SK-N-SH treated with all-trans-retinoic acid at 6 μM for 48 hours (cell line): ENCODE results near the gene PRIMPOL.

Source experiments
- ATAC-seq: fragments of 200-7000 bp; cut with Tn5 transposase; 3 replicates; pipeline ENCODE4 v1.9.1; 2020; ENCODE audit warnings: mild to moderate bottlenecking, moderate library complexity
- ARNTL ChIP-seq: fragments of 450-650 bp; formaldehyde crosslinking; IDR thresholded peaks from 2 replicates; pipeline ENCODE4 v1.5.0; 2020; ENCODE audit warnings: low read depth, mild to moderate bottlenecking, moderate library complexity, borderline replicate concordance
- BACH2 ChIP-seq: fragments of 250-450 bp; sonication (Bioruptor Pico); IDR thresholded peaks from 2 replicates; pipeline ENCODE4 v1.9.0; 2021; ENCODE audit warnings: mild to moderate bottlenecking, borderline replicate concordance
- CSDC2 ChIP-seq: fragments of 250-450 bp; sonication (Bioruptor Pico); IDR thresholded peaks from 2 replicates; pipeline ENCODE4 v1.5.0; 2020; ENCODE audit warnings: mild to moderate bottlenecking, moderate library complexity
- CSRNP3 ChIP-seq: fragments of 250-450 bp; sonication (Bioruptor Pico); IDR thresholded peaks from 2 replicates; pipeline ENCODE4 v1.5.1; 2021; ENCODE audit warnings: mild to moderate bottlenecking, moderate library complexity
- ESRRG ChIP-seq: fragments of 250-450 bp; sonication (Bioruptor Pico); IDR thresholded peaks from 2 replicates; pipeline ENCODE4 v1.6.1; 2021; ENCODE audit warnings: mild to moderate bottlenecking
- GLIS3 ChIP-seq: fragments of 250-450 bp; sonication (Bioruptor Pico); IDR thresholded peaks from 2 replicates; pipeline ENCODE4 v1.5.0; 2020; ENCODE audit warnings: mild to moderate bottlenecking, moderate library complexity
- ISL1 ChIP-seq: fragments of 250-450 bp; sonication (Bioruptor Pico); IDR thresholded peaks from 2 replicates; pipeline ENCODE4 v2.1.2; 2022; ENCODE audit warnings: mild to moderate bottlenecking, moderate library complexity
- OSR1 ChIP-seq: fragments of 250-450 bp; sonication (Bioruptor Pico); IDR thresholded peaks from 2 replicates; pipeline ENCODE4 v1.8.0; 2022; ENCODE audit warnings: moderate library complexity, mild to moderate bottlenecking, inconsistent platforms
- PPARA ChIP-seq: fragments of 250-450 bp; sonication (Bioruptor Pico); IDR thresholded peaks from 2 replicates; pipeline ENCODE4 v1.5.0; 2020; ENCODE audit warnings: mild to moderate bottlenecking, borderline replicate concordance
- RARB ChIP-seq: fragments of 250-450 bp; sonication (Bioruptor Pico); IDR thresholded peaks from 2 replicates; pipeline ENCODE4 v1.8.0; 2021; ENCODE audit warnings: mild to moderate bottlenecking, moderate library complexity
- SNAI2 ChIP-seq: fragments of 250-450 bp; sonication (Bioruptor Pico); IDR thresholded peaks from 2 replicates; pipeline ENCODE4 v1.5.0; 2020; ENCODE audit warnings: mild to moderate bottlenecking, moderate library complexity
- TCF4 ChIP-seq: fragments of 250-450 bp; sonication (Bioruptor Pico); IDR thresholded peaks from 2 replicates; pipeline ENCODE4 v1.8.0; 2021; ENCODE audit warnings: mild to moderate bottlenecking, moderate library complexity, borderline replicate concordance
- TOX ChIP-seq: fragments of 250-450 bp; sonication (Bioruptor Pico); IDR thresholded peaks from 2 replicates; pipeline ENCODE4 v1.8.0; 2021; ENCODE audit warnings: mild to moderate bottlenecking, moderate library complexity, borderline replicate concordance
- TSHZ2 ChIP-seq: fragments of 250-450 bp; sonication (Bioruptor Pico); IDR thresholded peaks from 2 replicates; pipeline ENCODE4 v1.5.0; 2020; ENCODE audit warnings: mild to moderate bottlenecking, moderate library complexity
- ZC3H10 ChIP-seq: fragments of 250-450 bp; sonication (Bioruptor Pico); IDR thresholded peaks from 2 replicates; pipeline ENCODE4 v1.5.1; 2021; ENCODE audit warnings: mild to moderate bottlenecking, moderate library complexity
- ZFP3 ChIP-seq: fragments of 250-450 bp; sonication (Bioruptor Pico); IDR thresholded peaks from 2 replicates; pipeline ENCODE4 v1.5.0; 2020; ENCODE audit warnings: mild to moderate bottlenecking, moderate library complexity
- ZFP30 ChIP-seq: fragments of 450-650 bp; formaldehyde crosslinking; IDR thresholded peaks from 2 replicates; pipeline ENCODE4 v1.5.0; 2022; ENCODE audit warnings: mild to moderate bottlenecking, moderate library complexity
- ZNF565 ChIP-seq: fragments of 450-650 bp; formaldehyde crosslinking; conservative IDR thresholded peaks from 2 replicates; pipeline ENCODE4 v1.5.0; 2020; ENCODE audit warnings: low read depth, mild to moderate bottlenecking, moderate library complexity
- ZNF70 ChIP-seq: fragments of 450-650 bp; formaldehyde crosslinking; IDR thresholded peaks from 2 replicates; pipeline ENCODE4 v1.5.0; 2020; ENCODE audit warnings: mild to moderate bottlenecking, moderate library complexity
- ZNF8 ChIP-seq: fragments of 450-650 bp; formaldehyde crosslinking; IDR thresholded peaks from 2 replicates; pipeline ENCODE4 v1.5.0; 2020; ENCODE audit warnings: mild to moderate bottlenecking, moderate library complexity
- TF ChIP-seq, protein P1 (sequence below): fragments of 250-450 bp; sonication (Bioruptor Pico); IDR thresholded peaks from 2 replicates; pipeline ENCODE4 v1.8.0; 2021; ENCODE audit warnings: low read depth, mild to moderate bottlenecking, moderate library complexity, borderline replicate concordance
- TF ChIP-seq, protein P2 (sequence below): fragments of 250-450 bp; sonication (Bioruptor Pico); IDR thresholded peaks from 2 replicates; pipeline ENCODE4 v1.8.0; 2020; ENCODE audit warnings: mild to moderate bottlenecking, moderate library complexity, borderline replicate concordance

Gene PRIMPOL

GRCh38 chr4:184695178-184695896 lies 45.8 kb downstream of the PRIMPOL start:
- ATAC-seq: peak; percentile 88
- TF ChIP-seq ZC3H10 (CRISPR knock-in tag) (0 out of 2 replicates have a peak, but pooled peaks have one; percentile 32), ZNF70 (CRISPR knock-in tag) (no peak), RARB (CRISPR knock-in tag) (0 out of 2 replicates have a peak, but pooled peaks have one; percentile 12), TCF4 (CRISPR knock-in tag) (0 out of 2 replicates have a peak, but pooled peaks have one; percentile 13), SNAI2 (CRISPR knock-in tag) (peak; percentile 28; the same call in 1 of the 2 replicates), ZFP3 (CRISPR knock-in tag) (no peak), ISL1 (CRISPR knock-in tag) (peak; percentile 84)

GRCh38 chr4:184697956-184698355 lies 48.4 kb downstream of the PRIMPOL start:
- no peak for ATAC-seq
- TF ChIP-seq ZNF8 (CRISPR knock-in tag) (no peak), ARNTL (CRISPR knock-in tag) (no peak), TOX (CRISPR knock-in tag) (no peak), ZNF70 (CRISPR knock-in tag) (no peak), ZFP30 (no peak), OSR1 (CRISPR knock-in tag) (no peak), ESRRG (no peak)

DNA sequence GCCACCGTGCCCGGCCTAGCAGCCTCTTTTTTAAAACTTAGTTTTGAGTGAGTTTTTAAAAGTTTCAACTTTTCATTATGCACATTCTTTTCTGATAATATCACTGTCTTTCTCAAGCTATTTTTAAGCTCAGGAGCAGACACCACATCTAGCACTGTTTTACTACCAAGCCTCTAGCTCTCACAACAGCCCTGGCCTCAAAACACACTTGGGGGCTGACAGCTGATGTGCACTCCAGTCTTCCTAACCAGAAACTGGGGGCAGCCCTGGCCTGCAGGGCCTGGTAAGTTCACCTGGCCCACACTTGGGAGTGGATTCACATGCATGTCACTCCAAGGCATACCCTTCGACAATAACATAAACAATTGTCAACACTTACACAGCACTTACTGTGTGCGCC lies 50.4 kb downstream of the PRIMPOL start:
- ATAC-seq: peak; percentile 27
- no peak for TF ChIP-seq TSHZ2 (CRISPR knock-in tag)
- no peak for TF ChIP-seq ZC3H10 (CRISPR knock-in tag)
- no peak for TF ChIP-seq BACH2 (CRISPR knock-in tag)
- no peak for TF ChIP-seq OSR1 (CRISPR knock-in tag)
- TF ChIP-seq PPARA (CRISPR knock-in tag): no peak
- TF ChIP-seq ZFP3 (CRISPR knock-in tag): no peak
- TF ChIP-seq ZNF565 (CRISPR knock-in tag): no peak
- TF ChIP-seq, protein P1, sequence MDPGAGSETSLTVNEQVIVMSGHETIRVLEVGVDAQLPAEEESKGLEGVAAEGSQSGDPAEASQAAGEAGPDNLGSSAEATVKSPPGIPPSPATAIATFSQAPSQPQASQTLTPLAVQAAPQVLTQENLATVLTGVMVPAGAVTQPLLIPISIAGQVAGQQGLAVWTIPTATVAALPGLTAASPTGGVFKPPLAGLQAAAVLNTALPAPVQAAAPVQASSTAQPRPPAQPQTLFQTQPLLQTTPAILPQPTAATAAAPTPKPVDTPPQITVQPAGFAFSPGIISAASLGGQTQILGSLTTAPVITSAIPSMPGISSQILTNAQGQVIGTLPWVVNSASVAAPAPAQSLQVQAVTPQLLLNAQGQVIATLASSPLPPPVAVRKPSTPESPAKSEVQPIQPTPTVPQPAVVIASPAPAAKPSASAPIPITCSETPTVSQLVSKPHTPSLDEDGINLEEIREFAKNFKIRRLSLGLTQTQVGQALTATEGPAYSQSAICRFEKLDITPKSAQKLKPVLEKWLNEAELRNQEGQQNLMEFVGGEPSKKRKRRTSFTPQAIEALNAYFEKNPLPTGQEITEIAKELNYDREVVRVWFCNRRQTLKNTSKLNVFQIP: no peak
- no peak for TF ChIP-seq GLIS3 (CRISPR knock-in tag)
- no peak for TF ChIP-seq ZFP30
- TF ChIP-seq ISL1 (CRISPR knock-in tag): no peak
- no peak for TF ChIP-seq RARB (CRISPR knock-in tag)

DNA sequence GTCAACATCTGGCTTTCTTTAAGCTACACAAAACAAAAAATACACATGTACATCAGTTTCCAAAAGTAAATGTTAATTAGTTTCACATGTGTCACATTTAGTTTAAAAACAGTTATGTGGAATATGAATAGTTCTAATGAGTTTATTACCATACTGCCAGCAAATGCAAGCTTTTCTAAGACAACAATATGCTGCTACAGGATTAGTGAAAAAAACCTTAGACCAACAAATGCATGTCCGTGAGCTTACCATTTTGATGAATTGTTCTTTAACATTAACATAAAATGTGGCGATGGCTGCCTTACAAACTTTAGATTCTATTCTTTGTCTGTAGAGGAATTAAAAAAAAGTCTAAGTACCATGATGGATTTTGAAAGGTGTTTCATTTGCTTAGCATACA lies 52.6 kb downstream of the PRIMPOL start:
- TF ChIP-seq, protein P1: no peak
- TF ChIP-seq OSR1 (CRISPR knock-in tag): no peak
- ATAC-seq: no peak

- no peak for ATAC-seq
- TF ChIP-seq CSRNP3 (CRISPR knock-in tag) (no peak), GLIS3 (CRISPR knock-in tag) (no peak), ZNF8 (CRISPR knock-in tag) (no peak), ZC3H10 (CRISPR knock-in tag) (no peak), ESRRG (no peak), CSDC2 (CRISPR knock-in tag) (no peak), ZFP3 (CRISPR knock-in tag) (no peak), RARB (CRISPR knock-in tag) (no peak), SNAI2 (CRISPR knock-in tag) (no peak), TOX (CRISPR knock-in tag) (no peak), BACH2 (CRISPR knock-in tag) (no peak), OSR1 (CRISPR knock-in tag) (no peak), ARNTL (CRISPR knock-in tag) (no peak), ISL1 (CRISPR knock-in tag) (no peak), ZFP30 (no peak)
- TF ChIP-seq, protein P2, sequence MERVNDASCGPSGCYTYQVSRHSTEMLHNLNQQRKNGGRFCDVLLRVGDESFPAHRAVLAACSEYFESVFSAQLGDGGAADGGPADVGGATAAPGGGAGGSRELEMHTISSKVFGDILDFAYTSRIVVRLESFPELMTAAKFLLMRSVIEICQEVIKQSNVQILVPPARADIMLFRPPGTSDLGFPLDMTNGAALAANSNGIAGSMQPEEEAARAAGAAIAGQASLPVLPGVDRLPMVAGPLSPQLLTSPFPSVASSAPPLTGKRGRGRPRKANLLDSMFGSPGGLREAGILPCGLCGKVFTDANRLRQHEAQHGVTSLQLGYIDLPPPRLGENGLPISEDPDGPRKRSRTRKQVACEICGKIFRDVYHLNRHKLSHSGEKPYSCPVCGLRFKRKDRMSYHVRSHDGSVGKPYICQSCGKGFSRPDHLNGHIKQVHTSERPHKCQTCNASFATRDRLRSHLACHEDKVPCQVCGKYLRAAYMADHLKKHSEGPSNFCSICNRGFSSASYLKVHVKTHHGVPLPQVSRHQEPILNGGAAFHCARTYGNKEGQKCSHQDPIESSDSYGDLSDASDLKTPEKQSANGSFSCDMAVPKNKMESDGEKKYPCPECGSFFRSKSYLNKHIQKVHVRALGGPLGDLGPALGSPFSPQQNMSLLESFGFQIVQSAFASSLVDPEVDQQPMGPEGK (CRISPR knock-in tag): no peak
Measured at GRCh38 chr4:184705692-184706091, 56.2 kb downstream of the PRIMPOL start.
